AG09309 (cell line): Measurements from ENCODE around the gene LUC7L.

Source experiments
- DNase-seq: peaks from one replicate; pipeline ENCODE4 v3.0.0-alpha.2; 2010; ENCODE audit warnings: low read depth
- H3K4me3 ChIP-seq: 2 replicates; pipeline ENCODE4 v1.5.1; 2011; ENCODE audit warnings: mild to moderate bottlenecking, low read depth, low read length, moderate library complexity; ENCODE audit not compliant: control insufficient read depth
- TF ChIP-seq, protein P1 (sequence below): IDR thresholded peaks from 2 replicates; pipeline ENCODE4 v1.5.1; 2011; ENCODE audit warnings: mild to moderate bottlenecking, low read depth, low read length, inconsistent platforms; ENCODE audit not compliant: insufficient read depth, control insufficient read depth; ENCODE audit errors: missing control alignments

Gene LUC7L, protein sequence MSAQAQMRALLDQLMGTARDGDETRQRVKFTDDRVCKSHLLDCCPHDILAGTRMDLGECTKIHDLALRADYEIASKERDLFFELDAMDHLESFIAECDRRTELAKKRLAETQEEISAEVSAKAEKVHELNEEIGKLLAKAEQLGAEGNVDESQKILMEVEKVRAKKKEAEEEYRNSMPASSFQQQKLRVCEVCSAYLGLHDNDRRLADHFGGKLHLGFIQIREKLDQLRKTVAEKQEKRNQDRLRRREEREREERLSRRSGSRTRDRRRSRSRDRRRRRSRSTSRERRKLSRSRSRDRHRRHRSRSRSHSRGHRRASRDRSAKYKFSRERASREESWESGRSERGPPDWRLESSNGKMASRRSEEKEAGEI

DNA sequence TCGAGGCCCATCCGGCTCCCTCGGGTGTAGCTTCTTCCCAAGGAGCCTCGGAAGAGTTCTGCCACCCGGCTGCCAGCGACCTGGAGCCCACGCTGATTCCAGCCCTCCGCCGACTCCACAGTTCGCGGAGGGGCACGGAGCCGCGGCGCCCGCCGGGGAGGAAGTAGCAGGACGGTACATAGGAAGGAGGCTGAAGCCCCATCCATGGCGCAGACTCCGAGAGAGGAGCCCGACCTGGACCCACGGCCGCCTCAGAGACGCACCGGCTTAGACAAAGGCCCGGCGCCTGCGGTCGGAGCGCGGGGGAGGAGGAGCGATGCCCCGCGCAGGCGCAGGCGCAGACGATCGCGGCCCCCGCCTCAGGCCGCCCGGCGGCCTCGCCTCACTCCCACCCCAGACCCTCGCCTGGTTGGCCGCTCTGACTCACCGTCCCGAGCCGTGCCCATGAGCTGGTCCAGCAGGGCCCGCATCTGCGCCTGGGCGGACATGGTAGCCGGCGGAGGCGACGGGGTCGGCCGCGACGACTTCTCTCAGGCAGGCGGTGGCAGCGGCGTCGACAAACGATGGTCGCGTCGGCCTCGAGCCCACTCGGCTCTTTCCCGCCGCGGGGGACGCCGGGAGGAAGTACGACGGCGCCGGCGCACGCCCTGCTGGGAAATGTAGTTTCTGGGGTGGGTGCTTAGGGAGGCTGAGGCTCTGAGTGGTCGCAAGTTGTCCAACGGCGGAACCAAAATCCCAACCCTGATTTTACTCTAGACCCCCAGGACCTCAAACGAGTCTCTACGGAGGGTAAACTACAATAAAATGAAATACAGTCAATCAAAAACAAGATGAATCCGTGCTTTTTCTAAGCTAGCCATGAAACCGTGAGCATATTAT lies at the start of gene LUC7L:
Gene LUC7L (minus strand): TSS at position 598 of the 879 bp plus-strand sequence. CDS start 110 bp downstream, at position 488.
- TF ChIP-seq, protein P1, sequence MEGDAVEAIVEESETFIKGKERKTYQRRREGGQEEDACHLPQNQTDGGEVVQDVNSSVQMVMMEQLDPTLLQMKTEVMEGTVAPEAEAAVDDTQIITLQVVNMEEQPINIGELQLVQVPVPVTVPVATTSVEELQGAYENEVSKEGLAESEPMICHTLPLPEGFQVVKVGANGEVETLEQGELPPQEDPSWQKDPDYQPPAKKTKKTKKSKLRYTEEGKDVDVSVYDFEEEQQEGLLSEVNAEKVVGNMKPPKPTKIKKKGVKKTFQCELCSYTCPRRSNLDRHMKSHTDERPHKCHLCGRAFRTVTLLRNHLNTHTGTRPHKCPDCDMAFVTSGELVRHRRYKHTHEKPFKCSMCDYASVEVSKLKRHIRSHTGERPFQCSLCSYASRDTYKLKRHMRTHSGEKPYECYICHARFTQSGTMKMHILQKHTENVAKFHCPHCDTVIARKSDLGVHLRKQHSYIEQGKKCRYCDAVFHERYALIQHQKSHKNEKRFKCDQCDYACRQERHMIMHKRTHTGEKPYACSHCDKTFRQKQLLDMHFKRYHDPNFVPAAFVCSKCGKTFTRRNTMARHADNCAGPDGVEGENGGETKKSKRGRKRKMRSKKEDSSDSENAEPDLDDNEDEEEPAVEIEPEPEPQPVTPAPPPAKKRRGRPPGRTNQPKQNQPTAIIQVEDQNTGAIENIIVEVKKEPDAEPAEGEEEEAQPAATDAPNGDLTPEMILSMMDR: no peak
- H3K4me3 ChIP-seq: peak within 1 kb of the TSS; percentile 70
- peak; percentile 14 for DNase-seq

DNA sequence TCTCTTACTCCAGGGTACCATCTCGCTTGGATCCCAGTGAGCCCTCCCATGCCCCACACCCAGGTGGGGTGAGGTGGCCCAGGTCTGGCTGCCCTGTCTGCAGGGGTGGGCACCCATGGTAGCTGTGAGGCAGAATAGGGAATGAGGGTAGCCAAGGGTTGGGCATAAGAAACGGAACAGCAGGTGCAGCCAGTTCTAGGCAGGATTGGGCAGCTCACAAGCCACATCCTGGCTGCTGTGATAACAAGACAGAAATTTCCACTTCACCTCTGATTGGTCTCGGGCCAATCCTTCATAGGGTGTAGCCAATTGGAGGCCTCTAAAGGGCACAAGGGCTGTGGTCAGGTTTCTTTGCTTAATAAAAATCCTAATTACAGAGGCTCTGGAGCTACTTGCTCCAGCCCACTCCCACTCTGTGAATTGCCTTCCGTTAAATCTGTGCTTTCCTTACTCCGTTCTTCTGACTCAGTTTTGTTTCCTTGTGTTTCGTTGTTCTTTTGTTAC lies 49.7 kb upstream of the LUC7L start:
- H3K4me3 ChIP-seq: no peak overlapping the region
- DNase-seq: no peak
- TF ChIP-seq, protein P1: no peak

DNA sequence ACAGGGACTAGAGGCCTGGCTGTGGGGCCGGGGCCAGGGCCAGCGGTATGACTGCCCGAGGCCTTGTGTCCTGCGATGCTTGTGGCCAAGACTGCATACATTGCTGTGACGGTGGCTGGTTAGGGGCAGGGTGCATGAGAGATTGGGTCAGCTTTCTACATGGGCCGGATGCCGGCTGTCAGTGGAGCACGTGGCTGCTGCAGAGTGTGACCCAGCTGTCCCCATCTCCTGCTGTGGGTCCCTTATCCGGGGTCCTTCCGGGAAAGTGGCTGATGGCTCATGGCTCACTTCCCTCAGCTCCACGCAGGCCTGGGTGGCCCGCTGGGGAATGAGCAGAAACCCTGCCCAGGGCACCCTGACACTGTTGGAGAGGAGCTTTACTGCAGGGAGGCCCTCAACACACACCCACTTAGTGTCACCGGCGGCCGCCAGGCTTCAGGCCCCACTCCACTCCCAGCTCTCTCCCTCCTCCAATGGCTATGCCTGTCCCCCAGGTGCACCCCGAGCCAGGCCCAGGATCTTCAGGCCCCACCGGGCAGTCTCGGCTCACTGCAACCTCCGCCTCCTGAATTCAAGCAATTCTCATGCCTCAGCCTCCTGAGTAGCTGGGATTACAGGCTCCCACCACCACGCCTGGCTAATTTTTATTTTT lies 47.3 kb upstream of the LUC7L start:
- TF ChIP-seq, protein P1: no peak

DNA sequence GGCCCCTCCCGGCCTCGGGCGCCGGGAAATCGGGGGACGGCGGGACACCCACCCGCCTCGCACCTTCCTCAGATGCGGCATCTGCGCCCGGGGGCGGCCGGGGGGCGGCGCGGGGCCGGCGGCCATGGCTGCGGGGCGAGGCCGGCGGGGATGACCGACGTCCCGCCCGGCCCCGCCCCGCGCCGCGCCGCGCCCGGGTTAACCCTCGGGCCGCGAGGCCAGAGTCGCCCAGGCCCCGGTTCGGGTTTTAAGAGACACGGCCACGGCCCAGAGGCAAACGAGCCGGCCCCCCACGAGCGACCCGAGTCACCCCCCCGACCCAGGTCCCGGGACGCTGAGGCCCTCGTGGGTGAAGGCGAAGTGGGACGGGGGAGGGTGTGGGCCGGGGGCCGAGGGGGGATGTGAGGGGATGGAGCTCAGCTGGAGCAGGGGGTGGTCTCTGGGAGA lies 46.6 kb upstream of the LUC7L start, which contains the start of gene RGS11:
Gene RGS11 (minus strand): TSS at position 159 of the 447 bp plus-strand sequence. CDS start 33 bp downstream, at position 126.
- TF ChIP-seq, protein P1: no peak
- H3K4me3 ChIP-seq: peak within 1 kb of the TSS; percentile 46
- DNase-seq: no peak

More for the DNA sequence above, 47.3 kb upstream of the LUC7L start:
- no peak for DNase-seq
- H3K4me3 ChIP-seq: no peak overlapping the region

DNA sequence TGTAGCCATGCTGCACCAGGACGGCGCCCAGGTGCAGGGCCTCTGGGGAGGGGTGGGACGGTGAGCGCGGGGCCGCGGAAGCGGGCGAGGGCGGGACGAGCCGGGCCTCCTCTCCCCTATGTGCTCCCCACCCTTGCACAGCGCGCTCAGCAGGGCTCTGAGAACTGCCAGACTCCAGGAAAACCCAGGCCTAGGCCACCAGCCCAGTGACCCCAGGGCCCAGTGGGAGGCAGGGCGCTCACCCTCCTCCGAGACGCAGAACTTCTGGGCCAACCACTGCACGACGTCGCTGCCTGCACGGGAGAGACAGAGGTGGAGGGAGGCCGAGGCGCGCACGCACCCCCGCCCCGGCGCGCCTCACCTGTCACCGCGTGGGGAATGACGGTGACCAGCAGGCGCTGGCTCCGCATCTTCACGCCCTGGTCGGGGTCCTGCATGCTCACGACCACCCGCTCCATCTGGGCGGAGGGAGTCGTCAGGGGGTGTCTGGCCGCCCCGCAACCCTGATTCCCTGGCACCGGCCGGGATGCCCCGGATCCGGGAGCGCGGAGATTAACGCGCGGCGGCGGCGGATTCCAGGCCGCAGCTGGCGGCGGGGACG lies 45.9 kb upstream of the LUC7L start:
- TF ChIP-seq, protein P1: no peak

More for the DNA sequence above, 45.9 kb upstream of the LUC7L start:
- H3K4me3 ChIP-seq: peak overlapping the region; percentile 46
- no peak for DNase-seq
